Loucy (cell line): ENCODE results near the gene SYMPK.

Source experiments
- H2AFZ ChIP-seq: fragments of 200-600 bp; sonication (generic); 2 replicates; pipeline ENCODE4 v1.6.0; 2016; ENCODE audit warnings: antibody characterized with exemption, mild to moderate bottlenecking, low read length, moderate library complexity
- H3F3A ChIP-seq: fragments of 200-600 bp; 2 replicates; pipeline ENCODE4 v1.6.0; 2016; ENCODE audit warnings: antibody characterized with exemption, low read depth, mild to moderate bottlenecking
- H3K27me3 ChIP-seq: fragments of 200-600 bp; sonication (generic); 2 replicates; pipeline ENCODE4 v1.6.1; 2014; ENCODE audit warnings: low read length, mild to moderate bottlenecking; ENCODE audit not compliant: insufficient read depth, poor library complexity, severe bottlenecking
- H3K36me3 ChIP-seq: fragments of 200-600 bp; sonication (generic); 2 replicates; pipeline ENCODE4 v1.6.1; 2016; ENCODE audit warnings: low read length; ENCODE audit not compliant: insufficient read depth
- H3K4me1 ChIP-seq: fragments of 200-600 bp; sonication (generic); 2 replicates; pipeline ENCODE4 v1.5.1; 2014; ENCODE audit warnings: low read length, mild to moderate bottlenecking; ENCODE audit not compliant: insufficient read depth, poor library complexity, severe bottlenecking
- H3K4me2 ChIP-seq: fragments of 200-600 bp; sonication (generic); 2 replicates; pipeline ENCODE4 v1.6.0; 2014; ENCODE audit warnings: antibody characterized with exemption, low read length, low read depth, mild to moderate bottlenecking; ENCODE audit not compliant: poor library complexity, severe bottlenecking
- H3K4me3 ChIP-seq: fragments of 200-600 bp; sonication (generic); 2 replicates; pipeline ENCODE4 v1.5.1; 2014; ENCODE audit warnings: low read length, mild to moderate bottlenecking, mixed read lengths; ENCODE audit not compliant: poor library complexity, severe bottlenecking
- H3K79me2 ChIP-seq: fragments of 200-600 bp; sonication (generic); 2 replicates; pipeline ENCODE4 v1.6.1; 2014; ENCODE audit warnings: low read length; ENCODE audit not compliant: insufficient read depth
- H3K9ac ChIP-seq: fragments of 200-600 bp; sonication (generic); 2 replicates; pipeline ENCODE4 v1.6.0; 2014; ENCODE audit warnings: mild to moderate bottlenecking, low read depth, low read length, moderate library complexity; ENCODE audit not compliant: poor library complexity, severe bottlenecking
- H3K9me2 ChIP-seq: fragments of 200-600 bp; sonication (generic); replicated peaks from 2 replicates; pipeline ENCODE4 v1.6.1; 2016; ENCODE audit warnings: low read depth, low read length, mixed read lengths
- H3K9me3 ChIP-seq: fragments of 200-600 bp; sonication (generic); 2 replicates; pipeline ENCODE4 v1.6.1; 2014; ENCODE audit warnings: mild to moderate bottlenecking, antibody characterized with exemption, low read length, low read depth; ENCODE audit not compliant: insufficient read depth
- H4K20me1 ChIP-seq: fragments of 200-600 bp; sonication (generic); 2 replicates; pipeline ENCODE4 v1.6.0; 2014; ENCODE audit warnings: antibody characterized with exemption, low read length, mild to moderate bottlenecking; ENCODE audit not compliant: insufficient read depth, poor library complexity, severe bottlenecking
- CTCF ChIP-seq: fragments of 200-600 bp; sonication (generic); conservative IDR thresholded peaks from 2 replicates; pipeline ENCODE4 v1.5.1; 2014; ENCODE audit warnings: mild to moderate bottlenecking, antibody characterized with exemption, low read length
- EZH2phosphoT487 ChIP-seq: fragments of 200-600 bp; IDR thresholded peaks from 2 replicates; pipeline ENCODE4 v1.6.1; 2018; ENCODE audit warnings: antibody characterized with exemption, mild to moderate bottlenecking, moderate library complexity, borderline replicate concordance

The SYMPK gene

GRCh38 chr19:45782162-45782691 lies 80.7 kb downstream of the SYMPK start, which contains the start of gene DMPK:
Gene DMPK, minus strand, starts transcription at chr19:45782490. Its CDS starts 138 bp downstream, at chr19:45782352.
- Histone ChIP-seq H3K4me1 (no peaks in the 10 kb centered on the region), H3K9me3 (no peaks in the 10 kb centered on the region), H3K27me3 (no peaks in the 10 kb centered on the region), H3K4me2 (no peak within 1 kb of the TSS), H3K9me2 (no peaks in the 10 kb centered on the region), H3F3A (no peaks in the 10 kb centered on the region), H3K79me2 (no peaks in the 10 kb centered on the region), H4K20me1 (peaks cover 20% of the 10 kb centered on the region), H2AFZ (no peak within 1 kb of the TSS), H3K9ac (no peak within 1 kb of the TSS), H3K36me3 (no peaks in the 10 kb centered on the region), H3K4me3 (no peak within 1 kb of the TSS)
- TF ChIP-seq CTCF (no peak), EZH2phosphoT487 (no peak)

GRCh38 chr19:45781214-45782161 lies 81.5 kb downstream of the SYMPK start:
- Histone ChIP-seq H3K9ac (no peak overlapping the region), H4K20me1 (peaks cover 20% of the 10 kb centered on the region), H3K9me2 (no peaks in the 10 kb centered on the region), H3K79me2 (no peaks in the 10 kb centered on the region), H3K4me2 (no peak overlapping the region), H3K27me3 (no peaks in the 10 kb centered on the region), H3K4me1 (no peaks in the 10 kb centered on the region), H3K4me3 (no peak overlapping the region), H3F3A (no peaks in the 10 kb centered on the region), H2AFZ (no peak overlapping the region), H3K36me3 (no peaks in the 10 kb centered on the region), H3K9me3 (no peaks in the 10 kb centered on the region)
- TF ChIP-seq CTCF (no peak), EZH2phosphoT487 (no peak)

GRCh38 chr19:45780448-45781213 lies 82.3 kb downstream of the SYMPK start:
- TF ChIP-seq EZH2phosphoT487 (no peak), CTCF (no peak)
- no peak overlapping the region for H3K4me3 ChIP-seq
- H3K4me1 ChIP-seq, result no peaks in the 10 kb centered on the region
- no peaks in the 10 kb centered on the region for H3K9me2 ChIP-seq
- no peaks in the 10 kb centered on the region for H3K9me3 ChIP-seq
- H3K27me3 ChIP-seq, result no peaks in the 10 kb centered on the region
- no peaks in the 10 kb centered on the region for H3K79me2 ChIP-seq
- peaks cover 16% of the 10 kb centered on the region for H4K20me1 ChIP-seq
- H3F3A ChIP-seq, result no peaks in the 10 kb centered on the region
- H3K9ac ChIP-seq, result no peak overlapping the region
- no peak overlapping the region for H2AFZ ChIP-seq
- no peaks in the 10 kb centered on the region for H3K36me3 ChIP-seq
- H3K4me2 ChIP-seq, result no peak overlapping the region
